ENCODE measurements around the gene AFF1. TPM values are rescaled to one million over a fixed set of nuclear protein-coding genes. Genes with fewer than 3 reads are reported as not detected.

Gene AFF1
- total RNA-seq, 1 donor from 2014 or later, result 58.2 TPM

- Histone ChIP-seq H3K4me1 (ENCODE audit: insufficient read depth, low read length) (peaks cover 25% of the 10 kb centered on the region), H3K27ac (ENCODE audit: low read depth, low read length) (no peak overlapping the region), H3K4me3 (ENCODE audit: insufficient read depth, low read depth, low read length) (no peak overlapping the region), H3K36me3 (ENCODE audit: insufficient read depth, low read length) (no peaks in the 10 kb centered on the region), H4K20me1 (ENCODE audit: insufficient read depth, low read length) (peaks cover 57% of the 10 kb centered on the region), H3K4me2 (ENCODE audit: low read length) (no peak overlapping the region), H2AFZ (ENCODE audit: low read depth, low read length) (no peak overlapping the region), H3K9ac (ENCODE audit: low read length) (no peak overlapping the region), H3K79me2 (ENCODE audit: insufficient read depth, low read length) (peaks cover 51% of the 10 kb centered on the region), H3K27me3 (ENCODE audit: insufficient read depth, low read length) (no peaks in the 10 kb centered on the region), H3K9me3 (ENCODE audit: insufficient read depth, low read depth, low read length) (no peaks in the 10 kb centered on the region)
- Mint-ChIP-seq H3K9me3 (ENCODE audit: unreplicated experiment) (no peaks in the 10 kb centered on the region), H3K27me3 (ENCODE audit: low read depth, unreplicated experiment) (no peaks in the 10 kb centered on the region), H3K4me3 (ENCODE audit: unreplicated experiment) (no peak overlapping the region), H3K36me3 (ENCODE audit: low read depth, unreplicated experiment) (peaks cover 3% of the 10 kb centered on the region), H3K4me1 (ENCODE audit: low read depth, unreplicated experiment) (peaks cover 34% of the 10 kb centered on the region), H3K27ac (ENCODE audit: unreplicated experiment) (peak overlapping the region; percentile 41)
- no peak for FAIRE-seq
- DNase-seq (ENCODE audit: low read depth), result no peak
- TF ChIP-seq CTCF (IDR thresholded peaks at IDR 0.05; ENCODE audit: insufficient read depth, low read depth, low read length), result no peak
- no peak for TF ChIP-seq EZH2 (IDR thresholded peaks at IDR 0.05; ENCODE audit: insufficient read depth, low read length)
Measured at GRCh38 chr4:87042221-87042620, 107.4 kb downstream of the AFF1 start.

GRCh38 chr4:87042986-87043820 lies 108.4 kb downstream of the AFF1 start:
- Mint-ChIP-seq H3K4me3 (ENCODE audit: unreplicated experiment) (no peak overlapping the region), H3K27me3 (ENCODE audit: low read depth, unreplicated experiment) (no peaks in the 10 kb centered on the region), H3K36me3 (ENCODE audit: low read depth, unreplicated experiment) (peaks cover 5% of the 10 kb centered on the region), H3K27ac (ENCODE audit: unreplicated experiment) (no peak overlapping the region), H3K4me1 (ENCODE audit: low read depth, unreplicated experiment) (peaks cover 25% of the 10 kb centered on the region), H3K9me3 (ENCODE audit: unreplicated experiment) (no peaks in the 10 kb centered on the region)
- H2AFZ ChIP-seq (ENCODE audit: low read depth, low read length), result no peak overlapping the region
- no peak overlapping the region for H3K4me2 ChIP-seq (ENCODE audit: low read length)
- peaks cover 53% of the 10 kb centered on the region for H4K20me1 ChIP-seq (ENCODE audit: insufficient read depth, low read length)
- no peak overlapping the region for H3K9ac ChIP-seq (ENCODE audit: low read length)
- peaks cover 17% of the 10 kb centered on the region for H3K4me1 ChIP-seq (ENCODE audit: insufficient read depth, low read length)
- no peak overlapping the region for H3K27ac ChIP-seq (ENCODE audit: low read depth, low read length)
- no peak overlapping the region for H3K4me3 ChIP-seq (ENCODE audit: insufficient read depth, low read depth, low read length)
- no peaks in the 10 kb centered on the region for H3K9me3 ChIP-seq (ENCODE audit: insufficient read depth, low read depth, low read length)
- DNase-seq (ENCODE audit: low read depth), result no peak
- H3K79me2 ChIP-seq (ENCODE audit: insufficient read depth, low read length), result peaks cover 44% of the 10 kb centered on the region
- no peak for FAIRE-seq
- no peaks in the 10 kb centered on the region for H3K36me3 ChIP-seq (ENCODE audit: insufficient read depth, low read length)
- TF ChIP-seq CTCF (IDR thresholded peaks at IDR 0.05; ENCODE audit: insufficient read depth, low read depth, low read length), result no peak
- TF ChIP-seq EZH2 (IDR thresholded peaks at IDR 0.05; ENCODE audit: insufficient read depth, low read length), result no peak
- H3K27me3 ChIP-seq (ENCODE audit: insufficient read depth, low read length), result no peaks in the 10 kb centered on the region
